HG02943 (cell line): ENCODE data around the gene SMARCA4.
"Not testable (repeated sequence)": the region's sequence is repeated elsewhere in the genome, so short reads cannot be mapped to it uniquely, and the experiment has no call there.

Experiments used
- ATAC-seq: cut with Tn5 transposase; IDR thresholded peaks from one replicate; pipeline ENCODE4 v1.9.1; 2021; ENCODE audit warnings: mild to moderate bottlenecking, low read depth, moderate library complexity; ENCODE audit not compliant: unreplicated experiment

The SMARCA4 gene

DNA sequence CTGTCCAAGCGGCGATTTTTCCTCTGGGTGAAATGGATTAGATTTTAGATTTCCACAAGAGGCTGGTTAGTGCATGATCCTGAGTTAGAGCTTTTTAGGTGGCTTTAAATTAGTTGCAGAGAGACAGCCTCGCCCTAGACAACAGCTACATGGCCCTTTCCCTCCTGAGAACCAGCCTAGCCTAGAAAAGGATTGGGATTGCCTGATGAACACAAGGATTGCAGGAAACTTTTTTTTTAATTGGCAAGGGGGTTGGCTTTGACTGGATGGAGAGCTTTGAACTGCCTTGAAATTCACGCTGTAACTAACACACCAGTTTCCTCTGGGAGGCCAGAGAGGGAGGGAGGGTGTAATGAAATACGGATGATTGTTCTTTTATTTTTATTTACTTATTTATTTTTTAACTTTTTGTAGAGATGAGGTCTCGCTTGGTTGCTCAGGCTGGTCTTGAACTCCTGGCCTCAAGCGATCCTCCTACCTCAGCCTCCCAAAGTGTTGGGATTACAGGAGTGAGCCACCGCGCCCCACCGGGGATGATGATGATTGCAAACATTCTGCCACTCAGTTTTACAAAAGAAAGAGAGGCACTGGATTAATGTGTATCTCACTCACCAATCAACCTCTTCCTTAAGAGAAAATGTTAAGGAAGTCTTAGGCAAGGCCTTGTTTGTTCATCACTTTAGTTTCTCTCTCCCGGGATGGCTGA lies 130.3 kb downstream of the SMARCA4 start:
- no peak for ATAC-seq

DNA sequence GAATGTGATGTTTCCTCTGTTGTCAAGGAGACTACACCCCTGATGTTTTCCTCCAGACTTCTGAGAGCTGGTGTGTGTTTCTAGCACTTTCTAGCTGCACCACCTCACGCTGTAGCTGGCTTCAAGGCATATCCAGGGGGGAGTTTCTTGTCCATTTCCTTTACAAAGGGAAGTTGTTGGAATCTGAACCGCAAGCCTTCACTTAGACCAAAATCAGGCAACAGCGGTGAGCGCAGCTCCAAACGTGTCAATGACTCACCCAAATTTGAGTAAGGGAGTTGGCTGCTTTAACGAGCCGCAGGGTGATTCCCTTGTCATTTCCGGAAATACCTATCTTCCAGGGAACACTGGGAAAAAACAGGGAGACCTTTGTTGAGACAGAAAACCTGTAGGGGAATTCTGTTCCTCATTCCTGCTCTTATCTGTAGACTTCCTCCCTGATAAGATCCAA lies 130.9 kb downstream of the SMARCA4 start:
- no peak for ATAC-seq

DNA sequence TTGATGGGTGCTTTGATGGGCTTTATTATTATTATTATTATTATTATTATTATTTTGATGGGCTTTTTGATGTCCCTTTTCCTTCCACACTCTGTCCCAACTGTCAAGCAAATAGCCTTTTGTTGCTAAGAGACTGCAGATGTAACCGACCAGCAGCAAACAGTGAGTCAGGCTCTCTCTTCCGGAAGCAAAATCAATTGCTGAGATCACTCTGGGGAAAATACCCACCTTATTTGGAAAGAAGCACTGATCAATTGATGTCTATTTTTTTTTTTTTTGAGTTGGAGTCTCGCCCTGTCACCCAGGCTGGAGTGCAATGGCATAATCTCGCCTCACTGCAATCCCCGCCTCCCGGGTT lies 131.3 kb downstream of the SMARCA4 start:
- no peak for ATAC-seq

DNA sequence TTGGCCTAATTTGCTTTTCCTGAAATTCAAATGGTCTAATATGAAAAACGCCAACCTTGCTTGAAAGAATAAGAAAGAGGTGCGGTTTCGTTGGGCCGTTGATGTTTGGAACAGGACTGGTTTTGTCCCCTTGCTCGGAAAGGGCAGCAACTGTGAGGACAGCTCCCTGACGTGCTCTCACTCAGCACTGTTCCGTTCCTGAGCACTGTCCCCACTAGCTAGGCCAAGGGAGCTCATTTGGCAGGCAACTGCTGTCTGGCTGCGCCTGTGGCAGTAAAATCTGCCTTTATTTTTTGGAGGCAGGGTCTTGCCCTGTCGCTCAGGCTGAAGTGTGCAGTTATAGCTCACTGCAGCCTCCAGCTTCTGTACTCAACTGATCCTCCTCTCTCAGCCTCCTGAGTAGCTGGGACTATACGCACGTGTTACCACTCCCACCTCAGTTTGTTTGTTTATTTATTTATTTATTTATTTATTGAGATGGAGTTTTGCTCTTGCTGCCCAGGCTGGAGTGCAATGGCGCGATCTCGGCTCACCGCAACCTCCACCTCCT lies 132.9 kb downstream of the SMARCA4 start:
- ATAC-seq: no peak

DNA sequence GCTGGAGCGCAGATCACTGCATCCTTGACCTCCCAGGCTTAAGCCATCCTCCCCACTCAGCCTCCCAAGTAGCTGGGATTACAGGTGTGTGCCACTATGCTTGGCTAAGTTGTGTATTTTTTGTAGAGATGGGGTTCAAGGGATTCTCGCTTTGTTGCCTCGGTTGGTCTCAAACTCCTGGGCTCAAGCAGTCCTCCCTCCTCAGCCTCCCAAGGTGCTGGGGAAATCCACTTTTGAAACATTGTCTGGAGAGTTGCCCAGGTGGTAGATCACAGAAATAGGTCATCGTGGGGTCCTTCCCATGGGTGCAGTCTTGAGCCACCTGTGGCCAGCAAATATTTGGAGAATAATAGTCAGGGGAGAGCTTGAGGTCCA lies 133.7 kb downstream of the SMARCA4 start:
- no peak for ATAC-seq

DNA sequence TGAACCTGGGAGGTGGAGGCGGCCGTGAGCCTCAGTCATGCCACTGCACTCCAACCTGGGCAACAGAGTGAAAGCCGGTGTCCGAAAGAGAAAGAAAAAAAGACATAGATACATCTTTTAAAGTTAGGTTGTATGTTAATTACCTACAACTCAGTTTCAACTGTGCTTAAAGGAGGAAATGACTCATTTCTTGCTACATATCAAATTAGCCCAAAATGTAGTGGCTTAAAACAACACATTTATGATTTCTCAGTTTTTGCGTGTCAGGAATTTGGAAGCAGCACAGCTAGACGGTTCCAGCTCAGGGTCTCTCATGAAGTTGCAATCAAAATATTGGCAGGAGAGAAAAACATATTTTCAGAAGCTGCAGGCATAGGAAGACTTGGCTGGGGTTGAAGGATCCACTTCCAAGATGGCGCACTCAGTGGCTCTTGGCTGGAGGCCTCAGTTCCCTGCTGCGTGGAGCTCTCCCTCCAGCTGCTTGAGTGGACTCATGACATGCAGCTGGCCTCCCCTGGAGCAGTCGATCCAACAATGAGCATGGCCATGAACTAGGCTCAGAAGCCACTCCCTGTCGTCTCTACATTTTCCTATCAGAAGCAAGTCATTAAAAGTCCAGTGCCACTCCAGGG lies 135.5 kb downstream of the SMARCA4 start:
- ATAC-seq: no peak

DNA sequence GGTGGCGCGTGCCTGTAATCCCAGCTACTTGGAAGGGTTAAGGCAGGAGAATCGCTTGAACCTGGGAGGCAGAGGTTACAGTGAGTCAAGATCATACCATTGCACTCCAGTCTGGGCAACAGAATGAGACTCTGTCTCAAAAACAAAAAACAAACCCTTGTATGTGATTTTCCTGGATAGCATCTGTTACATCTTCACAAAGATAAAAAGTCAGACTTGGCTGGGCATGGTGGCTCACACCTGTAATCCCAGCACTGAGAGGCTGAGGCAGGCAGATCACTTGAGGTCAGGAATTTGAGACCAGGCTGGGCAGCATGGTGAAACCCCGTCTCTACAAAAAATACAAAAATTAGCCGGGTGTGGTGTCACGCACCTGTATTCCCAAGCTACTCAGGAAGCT lies 136.5 kb downstream of the SMARCA4 start:
- not testable (repeated sequence) for ATAC-seq

DNA sequence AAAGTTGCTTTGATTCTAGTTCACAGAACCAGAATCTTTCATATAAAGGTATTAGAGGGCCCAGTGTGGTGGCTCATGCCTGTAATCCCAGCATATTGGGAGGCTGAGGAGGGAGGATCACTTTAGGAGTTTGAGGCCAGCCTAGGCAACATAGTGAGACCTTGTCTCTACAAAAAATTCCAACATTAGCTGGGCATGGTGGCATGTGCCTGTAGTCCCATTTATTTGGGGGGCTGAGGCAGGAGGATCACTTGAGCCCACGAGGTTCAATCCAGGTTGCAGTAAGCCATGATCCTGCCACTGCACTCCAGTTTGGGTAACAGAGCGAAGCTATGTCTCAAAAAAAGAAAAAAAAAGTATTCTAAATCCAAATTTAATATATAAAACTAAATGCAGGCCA lies 137.5 kb downstream of the SMARCA4 start:
- no peak for ATAC-seq

DNA sequence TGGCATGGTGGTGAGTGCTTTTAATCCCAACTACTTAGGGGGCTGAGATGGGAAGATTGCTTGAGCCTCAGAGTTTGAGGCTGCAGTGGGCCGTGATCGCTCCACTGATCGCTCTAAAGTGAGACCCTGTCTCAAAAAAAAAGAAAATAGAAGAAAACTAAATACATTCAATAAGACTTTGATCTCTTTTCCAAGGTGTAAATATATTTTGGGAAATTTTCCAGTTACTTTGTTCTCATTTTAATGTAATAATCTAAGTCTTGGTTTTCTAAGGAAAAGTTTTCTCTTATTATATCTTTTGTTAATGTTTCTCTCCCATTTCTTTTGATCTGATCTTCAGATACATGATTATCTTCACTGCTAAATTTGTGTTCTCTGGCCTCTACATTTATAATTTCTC lies 138.0 kb downstream of the SMARCA4 start:
- ATAC-seq: no peak

DNA sequence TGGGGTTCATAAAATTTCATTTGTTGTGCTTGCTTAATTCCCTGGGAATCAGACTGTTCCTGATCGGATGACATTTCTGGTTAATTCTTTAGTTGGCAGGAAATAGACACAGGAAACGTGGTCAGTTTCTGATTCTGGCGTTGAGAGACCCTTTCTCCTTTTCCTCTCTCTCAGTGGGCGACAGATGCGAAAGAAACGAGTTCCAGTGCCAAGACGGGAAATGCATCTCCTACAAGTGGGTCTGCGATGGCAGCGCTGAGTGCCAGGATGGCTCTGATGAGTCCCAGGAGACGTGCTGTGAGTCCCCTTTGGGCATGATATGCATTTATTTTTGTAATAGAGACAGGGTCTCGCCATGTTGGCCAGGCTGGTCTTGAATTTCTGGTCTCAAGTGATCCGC lies 139.2 kb downstream of the SMARCA4 start:
- ATAC-seq: no peak

DNA sequence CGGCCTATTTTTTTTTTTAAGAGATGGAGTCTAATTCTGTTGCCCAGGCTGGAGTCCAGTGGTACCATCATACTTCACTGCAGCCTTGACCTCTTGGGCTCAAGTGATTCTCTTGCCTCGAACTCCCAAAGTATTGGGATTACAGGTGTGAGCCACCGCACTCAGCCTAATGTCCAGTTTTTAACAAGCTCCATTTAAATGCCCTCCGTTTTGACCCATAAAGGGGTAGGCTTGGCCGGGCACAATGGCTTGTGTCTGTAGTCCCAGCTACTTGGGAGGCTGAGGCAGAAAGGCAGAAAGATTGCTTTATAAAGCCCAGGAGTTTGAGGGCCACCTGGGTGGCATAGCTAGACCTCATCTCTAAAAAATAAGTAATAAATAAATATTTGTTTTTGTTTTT lies 140.2 kb downstream of the SMARCA4 start:
- no peak for ATAC-seq

DNA sequence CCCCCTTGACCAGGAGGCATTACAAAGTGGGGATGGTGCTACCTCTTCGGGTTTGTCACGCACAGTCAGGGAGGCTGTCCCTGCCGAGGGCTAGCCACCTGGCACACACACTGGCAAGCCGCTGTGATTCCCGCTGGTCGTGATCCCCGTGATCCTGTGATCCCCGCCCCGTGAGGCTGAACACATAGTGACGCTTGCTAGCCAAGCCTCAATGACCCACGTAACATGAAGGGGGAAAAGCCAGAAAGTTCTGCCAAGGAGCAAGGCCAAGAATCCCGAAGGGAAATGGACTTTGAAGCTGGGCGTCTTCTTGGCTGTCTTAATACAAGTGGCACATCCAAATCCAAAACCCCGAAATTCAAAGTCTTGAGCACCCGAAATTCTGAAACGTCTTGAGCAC lies 142.1 kb downstream of the SMARCA4 start:
- no peak for ATAC-seq

DNA sequence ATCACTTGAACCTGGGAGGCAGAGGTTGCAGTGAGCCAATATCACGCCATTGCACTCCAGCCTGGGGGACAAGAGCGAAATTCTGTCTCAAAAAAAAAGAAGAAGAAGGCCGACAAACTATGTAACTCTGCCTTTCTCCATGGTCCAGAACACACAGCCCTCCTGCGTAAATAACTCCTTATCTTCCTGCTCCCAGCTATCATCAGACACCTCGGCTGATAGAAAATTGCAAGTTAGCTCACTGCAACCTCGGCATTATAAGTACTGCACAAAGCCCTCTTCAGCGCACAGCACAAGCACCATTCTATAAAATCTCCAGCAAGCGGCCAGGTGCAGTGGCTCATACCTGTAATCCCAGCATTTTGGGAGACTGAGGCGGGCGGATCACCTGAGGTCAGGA lies 142.8 kb downstream of the SMARCA4 start:
- ATAC-seq: not testable (repeated sequence)

DNA sequence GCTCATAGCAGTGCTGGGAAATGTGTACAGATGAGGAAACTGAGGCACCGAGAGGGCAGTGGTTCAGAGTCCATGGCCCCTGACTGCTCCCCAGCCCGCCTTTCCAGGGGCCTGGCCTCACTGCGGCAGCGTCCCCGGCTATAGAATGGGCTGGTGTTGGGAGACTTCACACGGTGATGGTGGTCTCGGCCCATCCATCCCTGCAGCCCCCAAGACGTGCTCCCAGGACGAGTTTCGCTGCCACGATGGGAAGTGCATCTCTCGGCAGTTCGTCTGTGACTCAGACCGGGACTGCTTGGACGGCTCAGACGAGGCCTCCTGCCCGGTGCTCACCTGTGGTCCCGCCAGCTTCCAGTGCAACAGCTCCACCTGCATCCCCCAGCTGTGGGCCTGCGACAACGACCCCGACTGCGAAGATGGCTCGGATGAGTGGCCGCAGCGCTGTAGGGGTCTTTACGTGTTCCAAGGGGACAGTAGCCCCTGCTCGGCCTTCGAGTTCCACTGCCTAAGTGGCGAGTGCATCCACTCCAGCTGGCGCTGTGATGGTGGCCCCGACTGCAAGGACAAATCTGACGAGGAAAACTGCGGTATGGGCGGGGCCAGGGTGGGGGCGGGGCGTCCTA lies 144.3 kb downstream of the SMARCA4 start:
- no peak for ATAC-seq

DNA sequence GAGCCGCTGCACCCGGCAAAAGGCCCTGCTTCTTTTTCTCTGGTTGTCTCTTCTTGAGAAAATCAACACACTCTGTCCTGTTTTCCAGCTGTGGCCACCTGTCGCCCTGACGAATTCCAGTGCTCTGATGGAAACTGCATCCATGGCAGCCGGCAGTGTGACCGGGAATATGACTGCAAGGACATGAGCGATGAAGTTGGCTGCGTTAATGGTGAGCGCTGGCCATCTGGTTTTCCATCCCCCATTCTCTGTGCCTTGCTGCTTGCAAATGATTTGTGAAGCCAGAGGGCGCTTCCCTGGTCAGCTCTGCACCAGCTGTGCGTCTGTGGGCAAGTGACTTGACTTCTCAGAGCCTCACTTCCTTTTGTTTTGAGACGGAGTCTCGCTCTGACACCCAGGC lies 145.6 kb downstream of the SMARCA4 start:
- no peak for ATAC-seq

DNA sequence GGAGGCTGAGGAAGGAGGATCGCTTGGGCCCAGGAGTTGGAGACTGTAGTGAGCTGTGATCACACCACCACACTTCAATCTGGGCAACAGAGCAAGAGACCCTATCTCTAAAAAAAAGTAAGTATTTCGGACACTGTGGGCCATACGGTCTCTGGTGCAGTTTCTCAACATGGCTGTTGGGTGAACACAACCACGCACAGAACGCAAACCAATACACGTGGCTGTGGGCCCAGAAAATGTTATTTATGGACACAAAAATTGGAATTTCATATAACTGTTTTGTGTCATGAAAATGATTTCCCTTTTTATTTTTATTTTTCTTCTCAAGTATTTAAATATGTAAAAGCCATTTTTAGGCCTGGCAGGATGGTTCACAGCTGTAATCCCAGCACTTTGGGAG lies 147.9 kb downstream of the SMARCA4 start:
- no peak for ATAC-seq

DNA sequence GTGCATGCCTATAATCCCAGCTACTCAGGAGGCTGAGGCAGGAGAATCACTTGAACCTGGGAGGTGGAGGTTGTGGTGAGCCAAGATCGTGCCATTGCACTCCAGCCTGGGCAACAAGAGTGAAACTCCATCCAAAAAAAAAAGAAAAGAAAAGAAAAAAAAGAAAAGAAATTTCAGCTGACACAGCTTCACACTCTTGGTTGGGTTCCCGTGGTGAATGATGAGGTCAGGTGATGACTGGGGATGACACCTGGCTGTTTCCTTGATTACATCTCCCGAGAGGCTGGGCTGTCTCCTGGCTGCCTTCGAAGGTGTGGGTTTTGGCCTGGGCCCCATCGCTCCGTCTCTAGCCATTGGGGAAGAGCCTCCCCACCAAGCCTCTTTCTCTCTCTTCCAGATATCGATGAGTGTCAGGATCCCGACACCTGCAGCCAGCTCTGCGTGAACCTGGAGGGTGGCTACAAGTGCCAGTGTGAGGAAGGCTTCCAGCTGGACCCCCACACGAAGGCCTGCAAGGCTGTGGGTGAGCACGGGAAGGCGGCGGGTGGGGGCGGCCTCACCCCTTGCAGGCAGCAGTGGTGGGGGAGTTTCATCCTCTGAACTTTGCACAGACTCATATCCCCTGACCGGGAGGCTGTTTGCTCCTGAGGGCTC lies 150.4 kb downstream of the SMARCA4 start:
- ATAC-seq: no peak

DNA sequence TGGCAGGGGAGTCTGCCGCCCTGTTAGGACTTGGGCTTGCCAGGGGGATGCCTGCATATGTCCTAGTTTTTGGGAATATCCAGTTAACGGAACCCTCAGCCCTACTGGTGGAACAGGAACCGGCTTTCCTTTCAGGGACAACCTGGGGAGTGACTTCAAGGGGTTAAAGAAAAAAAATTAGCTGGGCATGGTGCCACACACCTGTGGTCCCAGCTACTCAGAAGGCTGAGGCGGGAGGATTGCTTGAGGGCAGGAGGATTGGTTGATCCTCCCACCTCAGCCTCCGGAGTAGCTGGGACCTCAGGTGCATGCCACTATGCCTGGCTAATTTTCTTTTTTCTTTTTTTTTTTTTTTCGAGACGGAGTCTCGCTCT lies 150.9 kb downstream of the SMARCA4 start:
- no peak for ATAC-seq
